ENCODE data around the gene OSBPL5. TPM values are rescaled to one million over a fixed set of nuclear protein-coding genes. Genes with fewer than 3 reads are reported as not detected.

The OSBPL5 gene
- total RNA-seq, 3 donors from 2014 or later (not counting 1 experiment from before 2014, with no cell fraction given): 375 to 522 (median 377) TPM

GRCh38 chr11:3147626-3148025 lies 17.5 kb downstream of the OSBPL5 start:
- H3K27ac Mint-ChIP-seq: peak overlapping the region; percentile 67 to 88
- no peaks in the 10 kb centered on the region for H3K9me3 Mint-ChIP-seq
- Histone ChIP-seq H3K4me3 (ENCODE audit: low read length) (no peak overlapping the region), H3K27me3 (ENCODE audit: control insufficient read depth, insufficient read depth, low read length) (no peaks in the 10 kb centered on the region), H3K4me1 (ENCODE audit: control insufficient read depth, insufficient read depth, low read length) (peaks cover 95% of the 10 kb centered on the region), H3K36me3 (ENCODE audit: control insufficient read depth, insufficient read depth, low read length) (peaks cover 30% of the 10 kb centered on the region), H3K27ac (ENCODE audit: low read length) (no peak overlapping the region), H3K9me3 (ENCODE audit: control insufficient read depth, insufficient read depth, low read length) (no peaks in the 10 kb centered on the region)
- DNase-seq: no peak
- no peaks in the 10 kb centered on the region for H3K36me3 Mint-ChIP-seq
- intact Hi-C loops (cut with micrococcal nuclease): no loop called here
- H3K4me3 Mint-ChIP-seq: no peak overlapping the region
- 93% methylated on average over 21 of the region's 21 CpGs for WGBS (ENCODE audit: insufficient coverage)
- ATAC-seq: no peak
- H3K27me3 Mint-ChIP-seq (ENCODE audit: low read depth in 2 of 2): no peaks in the 10 kb centered on the region
- peaks cover 69 to 81% of the 10 kb centered on the region in 2 donors for H3K4me1 Mint-ChIP-seq
- no peak for TF ChIP-seq CTCF (IDR thresholded peaks at IDR 0.05)

GRCh38 chr11:3147257-3147619 lies 17.9 kb downstream of the OSBPL5 start:
- intact Hi-C loops (cut with micrococcal nuclease): no loop called here
- no peak for TF ChIP-seq CTCF (IDR thresholded peaks at IDR 0.05)
- peaks cover 28% of the 10 kb centered on the region for H3K36me3 ChIP-seq (ENCODE audit: control insufficient read depth, insufficient read depth, low read length)
- peaks cover 95% of the 10 kb centered on the region for H3K4me1 ChIP-seq (ENCODE audit: control insufficient read depth, insufficient read depth, low read length)
- no peaks in the 10 kb centered on the region for H3K36me3 Mint-ChIP-seq
- no peaks in the 10 kb centered on the region for H3K27me3 Mint-ChIP-seq (ENCODE audit: low read depth in 2 of 2)
- no peak overlapping the region for H3K4me3 ChIP-seq (ENCODE audit: low read length)
- DNase-seq (no peak), ATAC-seq (no peak)
- 88% methylated on average over 17 of the region's 17 CpGs for WGBS (ENCODE audit: insufficient coverage)
- H3K9me3 ChIP-seq (ENCODE audit: control insufficient read depth, insufficient read depth, low read length): no peaks in the 10 kb centered on the region
- H3K4me1 Mint-ChIP-seq: peaks cover 69 to 81% of the 10 kb centered on the region in 2 donors
- H3K9me3 Mint-ChIP-seq: no peaks in the 10 kb centered on the region
- H3K27me3 ChIP-seq (ENCODE audit: control insufficient read depth, insufficient read depth, low read length): no peaks in the 10 kb centered on the region
- H3K4me3 Mint-ChIP-seq: no peak overlapping the region
- H3K27ac ChIP-seq (ENCODE audit: low read length): no peak overlapping the region
- peak overlapping the region in 1 of 2 donors; percentile 88 for H3K27ac Mint-ChIP-seq

- peak overlapping the region; percentile 60 to 79 for H3K27ac Mint-ChIP-seq
- intact Hi-C loops (cut with micrococcal nuclease): no loop called here
- Histone ChIP-seq H3K27me3 (ENCODE audit: control insufficient read depth, insufficient read depth, low read length) (no peaks in the 10 kb centered on the region), H3K4me3 (ENCODE audit: low read length) (no peak overlapping the region), H3K9me3 (ENCODE audit: control insufficient read depth, insufficient read depth, low read length) (no peaks in the 10 kb centered on the region), H3K27ac (ENCODE audit: low read length) (no peak overlapping the region), H3K36me3 (ENCODE audit: control insufficient read depth, insufficient read depth, low read length) (peaks cover 28% of the 10 kb centered on the region), H3K4me1 (ENCODE audit: control insufficient read depth, insufficient read depth, low read length) (peaks cover 93% of the 10 kb centered on the region)
- peaks cover 69 to 81% of the 10 kb centered on the region in 2 donors for H3K4me1 Mint-ChIP-seq
- ATAC-seq: no peak
- WGBS (ENCODE audit: insufficient coverage): 87% methylated on average over 22 of the region's 22 CpGs
- no peaks in the 10 kb centered on the region for H3K36me3 Mint-ChIP-seq
- no peak for TF ChIP-seq CTCF (IDR thresholded peaks at IDR 0.05)
- H3K4me3 Mint-ChIP-seq: no peak overlapping the region
- no peak for DNase-seq
- H3K9me3 Mint-ChIP-seq: no peaks in the 10 kb centered on the region
- H3K27me3 Mint-ChIP-seq (ENCODE audit: low read depth in 2 of 2): no peaks in the 10 kb centered on the region
Measured at GRCh38 chr11:3146612-3147256, 18.4 kb downstream of the OSBPL5 start.

GRCh38 chr11:3145206-3145520 lies 19.9 kb downstream of the OSBPL5 start:
- peaks cover 68 to 85% of the 10 kb centered on the region in 2 donors for H3K4me1 Mint-ChIP-seq
- H3K27ac Mint-ChIP-seq: peak overlapping the region; percentile 60 to 79
- H3K27me3 Mint-ChIP-seq (ENCODE audit: low read depth in 2 of 2): no peaks in the 10 kb centered on the region
- H3K36me3 Mint-ChIP-seq: no peaks in the 10 kb centered on the region
- no peak overlapping the region for H3K4me3 ChIP-seq (ENCODE audit: low read length)
- intact Hi-C loops (cut with micrococcal nuclease): no loop called here
- WGBS (ENCODE audit: insufficient coverage): 44% methylated on average over 6 of the region's 6 CpGs
- no peak for TF ChIP-seq CTCF (IDR thresholded peaks at IDR 0.05)
- no peaks in the 10 kb centered on the region for H3K9me3 Mint-ChIP-seq
- peaks cover 92% of the 10 kb centered on the region for H3K4me1 ChIP-seq (ENCODE audit: control insufficient read depth, insufficient read depth, low read length)
- H3K27ac ChIP-seq (ENCODE audit: low read length): no peak overlapping the region
- H3K27me3 ChIP-seq (ENCODE audit: control insufficient read depth, insufficient read depth, low read length): no peaks in the 10 kb centered on the region
- peaks cover 25% of the 10 kb centered on the region for H3K36me3 ChIP-seq (ENCODE audit: control insufficient read depth, insufficient read depth, low read length)
- DNase-seq (no peak), ATAC-seq (peak in 1 of 3 donors; percentile 55)
- no peaks in the 10 kb centered on the region for H3K9me3 ChIP-seq (ENCODE audit: control insufficient read depth, insufficient read depth, low read length)
- no peak overlapping the region for H3K4me3 Mint-ChIP-seq
